Measurements from ENCODE around the gene TBC1D1.

The TBC1D1 gene

GRCh38 chr4:38099020-38099600 lies 208.2 kb downstream of the TBC1D1 start (continued):
- TF ChIP-seq, protein P1, sequence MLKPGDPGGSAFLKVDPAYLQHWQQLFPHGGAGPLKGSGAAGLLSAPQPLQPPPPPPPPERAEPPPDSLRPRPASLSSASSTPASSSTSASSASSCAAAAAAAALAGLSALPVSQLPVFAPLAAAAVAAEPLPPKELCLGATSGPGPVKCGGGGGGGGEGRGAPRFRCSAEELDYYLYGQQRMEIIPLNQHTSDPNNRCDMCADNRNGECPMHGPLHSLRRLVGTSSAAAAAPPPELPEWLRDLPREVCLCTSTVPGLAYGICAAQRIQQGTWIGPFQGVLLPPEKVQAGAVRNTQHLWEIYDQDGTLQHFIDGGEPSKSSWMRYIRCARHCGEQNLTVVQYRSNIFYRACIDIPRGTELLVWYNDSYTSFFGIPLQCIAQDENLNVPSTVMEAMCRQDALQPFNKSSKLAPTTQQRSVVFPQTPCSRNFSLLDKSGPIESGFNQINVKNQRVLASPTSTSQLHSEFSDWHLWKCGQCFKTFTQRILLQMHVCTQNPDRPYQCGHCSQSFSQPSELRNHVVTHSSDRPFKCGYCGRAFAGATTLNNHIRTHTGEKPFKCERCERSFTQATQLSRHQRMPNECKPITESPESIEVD (tag by site-specific recombination; IDR thresholded peaks at IDR 0.05): no peak
- TF ChIP-seq ZNF707 (tag by site-specific recombination; IDR thresholded peaks at IDR 0.05): no peak
- no peak for TF ChIP-seq SP7 (tag by site-specific recombination; IDR thresholded peaks at IDR 0.05)
- no peak for TF ChIP-seq ZNF398 (tag by site-specific recombination; IDR thresholded peaks at IDR 0.05)

- H3K27ac ChIP-seq (ENCODE audit: extremely low read depth, low read depth, low read length): no peak overlapping the region
- H3K4me1 ChIP-seq (ENCODE audit: control insufficient read depth, insufficient read depth, low read length): no peaks in the 10 kb centered on the region
- peaks cover 0 to 41% of the 10 kb centered on the region in 2 experiments; a peak in 2 of 3 replicates for H3K36me3 ChIP-seq (ENCODE audit: control insufficient read depth in 2 of 2, insufficient read depth in 1 of 2, low read length in 2 of 2)
- POLR2A ChIA-PET: no interaction called here
- no peak overlapping the region for H3K4me3 ChIP-seq (ENCODE audit: low read depth, low read length)
- no peaks in the 10 kb centered on the region for H3K9me3 ChIP-seq (ENCODE audit: control insufficient read depth, insufficient read depth, low read depth, low read length)
- no peak for TF ChIP-seq BCL6B (tag by site-specific recombination; IDR thresholded peaks at IDR 0.05)
- TF ChIP-seq ZNF510 (tag by site-specific recombination; IDR thresholded peaks at IDR 0.05; ENCODE audit: insufficient replicate concordance): no peak
- TF ChIP-seq HOXA7 (CRISPR knock-in tag; IDR thresholded peaks at IDR 0.05; ENCODE audit: borderline replicate concordance): no peak
- no peak for TF ChIP-seq ZNF747 (tag by site-specific recombination; IDR thresholded peaks at IDR 0.05)
- no peak for TF ChIP-seq OSR2 (tag by site-specific recombination; IDR thresholded peaks at IDR 0.05)
- no peak for TF ChIP-seq ZNF2 (tag by site-specific recombination; IDR thresholded peaks at IDR 0.05)
- no peak for TF ChIP-seq ZNF670 (tag by site-specific recombination; IDR thresholded peaks at IDR 0.05; ENCODE audit: low read depth)
- TF ChIP-seq ZIC2 (tag by site-specific recombination; IDR thresholded peaks at IDR 0.05): no peak
- no peak for TF ChIP-seq ZNF354C (tag by site-specific recombination; IDR thresholded peaks at IDR 0.05; ENCODE audit: borderline replicate concordance, low read depth)
- no peak for TF ChIP-seq KLF16 (tag by site-specific recombination; IDR thresholded peaks at IDR 0.05)
- TF ChIP-seq ZNF133 (tag by site-specific recombination; IDR thresholded peaks at IDR 0.05): no peak
- TF ChIP-seq, protein P2, sequence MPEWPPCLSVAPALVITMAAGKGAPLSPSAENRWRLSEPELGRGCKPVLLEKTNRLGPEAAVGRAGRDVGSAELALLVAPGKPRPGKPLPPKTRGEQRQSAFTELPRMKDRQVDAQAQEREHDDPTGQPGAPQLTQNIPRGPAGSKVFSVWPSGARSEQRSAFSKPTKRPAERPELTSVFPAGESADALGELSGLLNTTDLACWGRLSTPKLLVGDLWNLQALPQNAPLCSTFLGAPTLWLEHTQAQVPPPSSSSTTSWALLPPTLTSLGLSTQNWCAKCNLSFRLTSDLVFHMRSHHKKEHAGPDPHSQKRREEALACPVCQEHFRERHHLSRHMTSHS (tag by site-specific recombination; IDR thresholded peaks at IDR 0.05): no peak
- no peak for TF ChIP-seq ZNF571 (tag by site-specific recombination; IDR thresholded peaks at IDR 0.05)
- TF ChIP-seq ZNF132 (tag by site-specific recombination; IDR thresholded peaks at IDR 0.05; ENCODE audit: borderline replicate concordance): no peak
- no peak for TF ChIP-seq ZNF658 (tag by site-specific recombination; IDR thresholded peaks at IDR 0.05)
- CTCF ChIA-PET: no interaction called here
These were observed 209.1 kb downstream of the TBC1D1 start for GRCh38 chr4:38099908-38100407.
